ENCODE measurements around the gene SLC1A3. TPM values are rescaled to one million over a fixed set of nuclear protein-coding genes. Genes with fewer than 3 reads are reported as not detected.

Gene SLC1A3
- total and polyA plus RNA-seq, 2 of the 4 experiments (the other 2 are of a cell fraction), result 0.27 to 1.3 TPM

DNA sequence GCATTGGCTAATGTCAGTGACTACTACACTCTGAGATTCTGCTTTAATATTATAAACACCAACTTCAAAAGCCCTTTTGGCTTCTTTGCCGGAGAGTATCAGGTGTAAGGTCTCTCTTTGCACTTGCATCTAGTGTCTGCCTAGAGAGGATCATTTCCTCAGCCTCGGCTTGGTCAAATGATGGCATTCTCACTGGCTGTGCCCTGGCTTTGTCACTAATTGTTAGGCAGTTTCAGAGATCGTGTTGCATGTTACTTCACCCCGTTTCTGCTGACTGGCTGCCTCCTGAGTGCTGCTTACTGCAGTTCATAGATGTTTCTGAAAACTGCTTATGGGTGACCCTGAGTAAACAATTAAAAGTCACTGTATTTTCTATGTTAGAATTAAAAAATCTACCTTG lies 48.8 kb downstream of the SLC1A3 start:
- H2BK5ac ChIP-seq (ENCODE audit: low read depth, low read length, poor library complexity, severe bottlenecking), result no peak overlapping the region
- H3K18ac ChIP-seq (ENCODE audit: low read depth, low read length), result no peak overlapping the region
- no peak overlapping the region for H2AK5ac ChIP-seq (ENCODE audit: low read depth, low read length)
- no peak; the same call in 1 of the 2 replicates for ATAC-seq (ENCODE audit: low read depth)
- no peak overlapping the region for H2BK20ac ChIP-seq (ENCODE audit: low read depth, low read length)
- 33% methylated on average over 2 of the region's 4 CpGs; no CpG with 5 or more reads in 1 of the 2 experiments for WGBS, 2 experiments (ENCODE audit: extremely low coverage in 2 of 2, insufficient read length in 1 of 2)
- no peak overlapping the region for H2AK9ac ChIP-seq (replicated peaks; ENCODE audit: low read depth, low read length, poor library complexity)
- peaks cover 3% of the 10 kb centered on the region for H3K27me3 ChIP-seq (ENCODE audit: control insufficient read depth, insufficient read depth, low read length)
- H3K27ac ChIP-seq (ENCODE audit: insufficient read depth, low read length), result no peak overlapping the region
- H3K56ac ChIP-seq (ENCODE audit: extremely low read depth, insufficient read depth, low read length), result no peak overlapping the region
- TF ChIP-seq RFX5 (IDR thresholded peaks at IDR 0.05; ENCODE audit: low read depth, low read length) (peak; percentile 88), POLR2A (IDR thresholded peaks at IDR 0.05; ENCODE audit: low read depth, low read length) (no peak), RCOR1 (IDR thresholded peaks at IDR 0.05; ENCODE audit: insufficient replicate concordance, low read length) (no peak), BHLHE40 (IDR thresholded peaks at IDR 0.05; ENCODE audit: low read depth, low read length) (no peak)
- no peak overlapping the region for H3K9ac ChIP-seq (ENCODE audit: low read depth, low read length)
- peaks cover 17% of the 10 kb centered on the region; the same call in 1 of the 2 replicates for H3K9me1 ChIP-seq (ENCODE audit: insufficient read depth, low read length)
- no peaks in the 10 kb centered on the region for H3K36me3 ChIP-seq (ENCODE audit: control insufficient read depth, insufficient read depth, low read length)
- H2BK120ac ChIP-seq (ENCODE audit: low read depth, low read length), result no peak overlapping the region
- no peaks in the 10 kb centered on the region for H3K9me3 ChIP-seq (ENCODE audit: control insufficient read depth, insufficient read depth, low read length)
- H3K4ac ChIP-seq (ENCODE audit: low read depth, low read length), result no peak overlapping the region
- H3K79me1 ChIP-seq (ENCODE audit: low read depth in 1 of 2, low read length in 2 of 2), result no peaks in the 10 kb centered on the region
- no peak overlapping the region for H4K91ac ChIP-seq (ENCODE audit: insufficient read depth, low read depth, low read length)
- H3K14ac ChIP-seq (replicated peaks; ENCODE audit: low read depth, low read length), result no peak overlapping the region
- ChIA-PET CTCF (no interaction called here), POLR2A (ENCODE audit: unreplicated experiment) (no interaction called here)
- H3K4me3 ChIP-seq (ENCODE audit: insufficient read depth, low read depth, low read length), result no peak overlapping the region
- H4K5ac ChIP-seq (ENCODE audit: low read depth, low read length), result no peak overlapping the region
- DNase-seq, result no peak
- dilution Hi-C loops (cut with HindIII; ENCODE audit: low sequenced_read_pairs, unreplicated experiment) (no loop called here), intact Hi-C loops (cut with micrococcal nuclease) (no loop called here), in situ Hi-C loops (cut with MboI; ENCODE audit: low sequenced_read_pairs) (no loop called here)
- H2BK15ac ChIP-seq (ENCODE audit: low read depth, low read length), result no peak overlapping the region
- no peak overlapping the region for H3K23ac ChIP-seq (ENCODE audit: low read depth, low read length)
- no peak overlapping the region for H2AFZ ChIP-seq (replicated peaks; ENCODE audit: low read length, poor library complexity)
- H4K8ac ChIP-seq (ENCODE audit: low read depth in 2 of 2, low read length in 2 of 2), result no peak overlapping the region
- H3K4me2 ChIP-seq (ENCODE audit: low read depth, low read length), result no peak overlapping the region
- no peaks in the 10 kb centered on the region for H4K20me1 ChIP-seq (ENCODE audit: insufficient read depth, low read length)
- peaks cover 5% of the 10 kb centered on the region for H3K4me1 ChIP-seq (ENCODE audit: control insufficient read depth, insufficient read depth, low read length)
- BruUV-seq (replicated peaks), result no TSS peak
